HL-60 (cell line): ENCODE measurements around the gene GMDS.

Source experiments
- GABPA ChIP-seq: IDR thresholded peaks from 2 replicates; pipeline ENCODE4 v1.6.1; 2012; ENCODE audit warnings: low read depth
- POLR2AphosphoS5 ChIP-seq: IDR thresholded peaks from 2 replicates; pipeline ENCODE4 v1.6.1; 2012; ENCODE audit warnings: low read depth
- TF ChIP-seq, protein P1 (sequence below): IDR thresholded peaks from one replicate; pipeline ENCODE4 v1.5.1; 2011; ENCODE audit warnings: low read length, control low read depth, inconsistent platforms; ENCODE audit not compliant: insufficient read depth
- TF ChIP-seq, protein P2 (sequence below): IDR thresholded peaks from 2 replicates; pipeline ENCODE4 v1.6.1; 2012; ENCODE audit warnings: low read depth; ENCODE audit not compliant: insufficient replicate concordance

DNA sequence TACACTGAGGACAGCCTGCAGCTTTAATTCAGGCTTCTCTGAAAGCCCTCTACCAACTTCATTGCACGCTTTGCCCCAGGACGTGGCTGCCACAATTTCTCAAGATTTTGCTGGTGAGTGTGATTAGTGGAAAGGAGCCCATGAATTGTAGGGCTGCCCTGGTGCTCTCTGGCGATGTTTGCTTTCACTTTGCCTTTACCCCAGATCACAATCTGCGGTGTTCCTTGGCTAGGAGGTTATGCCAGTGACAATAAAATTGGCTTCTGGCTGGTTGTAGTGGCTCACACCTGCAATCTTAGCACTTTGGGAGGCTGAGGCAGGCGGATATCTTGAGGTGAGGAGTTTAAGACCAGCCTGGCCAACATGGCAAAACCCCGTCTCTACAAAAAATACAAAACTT is 496.4 kb downstream of the GMDS start:
- TF ChIP-seq, protein P1, sequence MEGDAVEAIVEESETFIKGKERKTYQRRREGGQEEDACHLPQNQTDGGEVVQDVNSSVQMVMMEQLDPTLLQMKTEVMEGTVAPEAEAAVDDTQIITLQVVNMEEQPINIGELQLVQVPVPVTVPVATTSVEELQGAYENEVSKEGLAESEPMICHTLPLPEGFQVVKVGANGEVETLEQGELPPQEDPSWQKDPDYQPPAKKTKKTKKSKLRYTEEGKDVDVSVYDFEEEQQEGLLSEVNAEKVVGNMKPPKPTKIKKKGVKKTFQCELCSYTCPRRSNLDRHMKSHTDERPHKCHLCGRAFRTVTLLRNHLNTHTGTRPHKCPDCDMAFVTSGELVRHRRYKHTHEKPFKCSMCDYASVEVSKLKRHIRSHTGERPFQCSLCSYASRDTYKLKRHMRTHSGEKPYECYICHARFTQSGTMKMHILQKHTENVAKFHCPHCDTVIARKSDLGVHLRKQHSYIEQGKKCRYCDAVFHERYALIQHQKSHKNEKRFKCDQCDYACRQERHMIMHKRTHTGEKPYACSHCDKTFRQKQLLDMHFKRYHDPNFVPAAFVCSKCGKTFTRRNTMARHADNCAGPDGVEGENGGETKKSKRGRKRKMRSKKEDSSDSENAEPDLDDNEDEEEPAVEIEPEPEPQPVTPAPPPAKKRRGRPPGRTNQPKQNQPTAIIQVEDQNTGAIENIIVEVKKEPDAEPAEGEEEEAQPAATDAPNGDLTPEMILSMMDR: no peak
- TF ChIP-seq GABPA: no peak
- TF ChIP-seq, protein P2, sequence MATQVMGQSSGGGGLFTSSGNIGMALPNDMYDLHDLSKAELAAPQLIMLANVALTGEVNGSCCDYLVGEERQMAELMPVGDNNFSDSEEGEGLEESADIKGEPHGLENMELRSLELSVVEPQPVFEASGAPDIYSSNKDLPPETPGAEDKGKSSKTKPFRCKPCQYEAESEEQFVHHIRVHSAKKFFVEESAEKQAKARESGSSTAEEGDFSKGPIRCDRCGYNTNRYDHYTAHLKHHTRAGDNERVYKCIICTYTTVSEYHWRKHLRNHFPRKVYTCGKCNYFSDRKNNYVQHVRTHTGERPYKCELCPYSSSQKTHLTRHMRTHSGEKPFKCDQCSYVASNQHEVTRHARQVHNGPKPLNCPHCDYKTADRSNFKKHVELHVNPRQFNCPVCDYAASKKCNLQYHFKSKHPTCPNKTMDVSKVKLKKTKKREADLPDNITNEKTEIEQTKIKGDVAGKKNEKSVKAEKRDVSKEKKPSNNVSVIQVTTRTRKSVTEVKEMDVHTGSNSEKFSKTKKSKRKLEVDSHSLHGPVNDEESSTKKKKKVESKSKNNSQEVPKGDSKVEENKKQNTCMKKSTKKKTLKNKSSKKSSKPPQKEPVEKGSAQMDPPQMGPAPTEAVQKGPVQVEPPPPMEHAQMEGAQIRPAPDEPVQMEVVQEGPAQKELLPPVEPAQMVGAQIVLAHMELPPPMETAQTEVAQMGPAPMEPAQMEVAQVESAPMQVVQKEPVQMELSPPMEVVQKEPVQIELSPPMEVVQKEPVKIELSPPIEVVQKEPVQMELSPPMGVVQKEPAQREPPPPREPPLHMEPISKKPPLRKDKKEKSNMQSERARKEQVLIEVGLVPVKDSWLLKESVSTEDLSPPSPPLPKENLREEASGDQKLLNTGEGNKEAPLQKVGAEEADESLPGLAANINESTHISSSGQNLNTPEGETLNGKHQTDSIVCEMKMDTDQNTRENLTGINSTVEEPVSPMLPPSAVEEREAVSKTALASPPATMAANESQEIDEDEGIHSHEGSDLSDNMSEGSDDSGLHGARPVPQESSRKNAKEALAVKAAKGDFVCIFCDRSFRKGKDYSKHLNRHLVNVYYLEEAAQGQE: no peak
- no peak for TF ChIP-seq POLR2AphosphoS5
